ENCODE measurements around the gene CCT7. TPM values are rescaled to one million over a fixed set of nuclear protein-coding genes. Genes with fewer than 3 reads are reported as not detected.

Gene CCT7
- total RNA-seq, 2 donors from 2014 or later = 417 to 436 TPM

DNA sequence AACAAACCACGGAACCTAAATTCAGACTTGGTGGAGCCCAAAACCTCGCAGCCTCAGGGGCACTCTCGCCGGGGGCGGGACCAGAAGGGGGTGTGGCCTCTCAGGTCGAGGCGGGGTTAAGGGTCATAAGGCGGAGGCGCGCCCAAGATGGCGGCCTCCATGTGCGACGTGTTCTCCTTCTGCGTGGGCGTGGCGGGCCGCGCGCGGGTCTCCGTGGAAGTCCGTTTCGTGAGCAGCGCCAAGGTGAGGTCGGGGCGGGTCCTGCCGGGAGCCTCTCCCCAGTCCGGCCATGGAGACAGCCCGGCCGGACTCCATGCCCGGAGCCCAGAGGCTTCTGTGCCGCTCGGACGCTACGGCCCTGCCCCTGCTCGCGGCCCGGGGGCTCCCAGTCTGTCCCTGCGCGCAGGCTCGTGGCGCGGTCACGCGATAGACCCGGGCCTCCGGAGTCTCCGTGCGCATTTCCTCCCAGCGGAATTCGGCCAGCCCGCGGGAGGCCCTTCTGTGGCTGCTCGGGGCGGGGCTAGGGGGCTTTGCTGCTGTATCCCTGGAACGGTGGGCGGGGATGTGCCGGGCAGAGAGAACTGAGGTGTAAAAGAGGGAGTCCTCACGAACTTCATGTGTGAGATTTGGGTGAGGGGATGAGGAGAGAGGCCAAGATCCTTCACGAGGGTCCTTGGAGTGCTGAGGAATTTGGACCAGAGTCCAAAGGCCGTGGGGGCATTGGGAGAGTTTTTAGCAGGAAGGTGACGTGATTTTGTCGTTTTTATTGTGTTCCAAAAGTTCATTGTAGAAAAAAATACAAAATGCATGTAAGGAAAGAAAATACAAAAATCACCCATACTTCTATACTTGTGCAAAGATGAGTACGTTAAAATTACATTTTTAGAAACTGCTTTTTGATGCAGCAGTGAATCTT, 19.7 kb upstream of the CCT7 start, which contains the start of gene SMYD5:
Gene SMYD5 (plus strand): TSS at position 126 of the 916 bp plus-strand sequence. CDS start 22 bp downstream, at position 148.
- H3K4me3 Mint-ChIP-seq = peak within 1 kb of the TSS; percentile 96
- peaks cover 0 to 5% of the 10 kb centered on the region in 2 donors for H3K27me3 Mint-ChIP-seq
- ATAC-seq (peak; percentile 95 to 97), DNase-seq (ENCODE audit: low spot score) (peak; percentile 93)
- H3K9me3 Mint-ChIP-seq = no peaks in the 10 kb centered on the region
- H3K36me3 Mint-ChIP-seq = no peaks in the 10 kb centered on the region
- peak within 1 kb of the TSS; percentile 85 to 90 for H3K27ac Mint-ChIP-seq
- peaks cover 21 to 30% of the 10 kb centered on the region in 2 donors for H3K4me1 Mint-ChIP-seq (ENCODE audit: low read depth in 2 of 2)

DNA sequence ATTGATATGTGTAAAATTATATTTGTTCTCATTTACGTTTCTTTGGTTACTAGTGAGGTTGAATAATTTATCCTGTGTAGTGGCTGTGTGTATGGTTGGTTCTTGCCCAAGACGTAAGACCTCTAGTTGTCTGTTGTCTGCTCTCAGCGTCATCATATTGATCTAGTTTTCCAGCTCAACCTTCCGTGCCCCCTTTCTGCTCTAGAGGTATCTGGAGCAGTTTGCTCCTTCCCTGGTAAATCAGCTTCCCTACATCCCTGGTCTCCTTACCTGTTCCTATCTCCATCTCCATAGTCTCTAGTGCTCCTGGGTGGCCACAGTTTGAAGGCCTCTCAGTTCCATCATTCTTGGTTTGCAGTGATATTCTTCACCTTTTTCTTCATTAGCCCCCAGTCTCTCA, 18.9 kb upstream of the CCT7 start:
- ATAC-seq = no peak
- H3K4me3 Mint-ChIP-seq = peak overlapping the region; percentile 96
- H3K4me1 Mint-ChIP-seq (ENCODE audit: low read depth in 2 of 2) = peaks cover 21 to 30% of the 10 kb centered on the region in 2 donors
- no peaks in the 10 kb centered on the region for H3K36me3 Mint-ChIP-seq
- H3K27ac Mint-ChIP-seq = peak overlapping the region; percentile 15 to 90
- H3K27me3 Mint-ChIP-seq = no peaks in the 10 kb centered on the region
- H3K9me3 Mint-ChIP-seq = no peaks in the 10 kb centered on the region
- no peak for DNase-seq (ENCODE audit: low spot score)

GRCh38 chr2:73217160-73217559, 16.9 kb upstream of the CCT7 start:
- no peak overlapping the region for H3K27ac Mint-ChIP-seq
- ATAC-seq = no peak

DNA sequence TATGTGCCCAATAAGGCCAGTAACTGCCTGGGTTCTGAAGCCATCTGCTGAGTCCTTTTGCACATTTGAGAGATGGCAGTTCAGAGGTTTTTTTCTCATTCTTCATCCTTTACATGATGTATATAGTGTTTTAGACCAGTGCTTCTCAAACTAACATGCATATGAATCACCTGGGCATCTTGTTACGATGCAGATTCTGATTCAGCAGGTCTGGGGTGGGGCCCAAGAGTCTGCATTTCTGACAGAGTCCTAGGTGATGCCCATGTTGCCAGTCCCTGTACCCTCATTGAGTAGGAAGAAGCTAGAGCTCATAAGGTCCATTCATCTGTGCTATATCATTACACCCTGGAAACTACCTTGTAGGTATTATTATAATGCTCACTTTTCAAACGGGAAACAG, 16.3 kb upstream of the CCT7 start:
- no peak for ATAC-seq
- Mint-ChIP-seq H3K4me3 (no peak overlapping the region), H3K27me3 (no peaks in the 10 kb centered on the region), H3K36me3 (peaks cover 4% of the 10 kb centered on the region), H3K27ac (no peak overlapping the region), H3K9me3 (no peaks in the 10 kb centered on the region), H3K4me1 (ENCODE audit: low read depth in 2 of 2) (peaks cover 21 to 25% of the 10 kb centered on the region in 2 donors)
- DNase-seq (ENCODE audit: low spot score) = no peak

More at GRCh38 chr2:73217160-73217559, 16.9 kb upstream of the CCT7 start:
- DNase-seq (ENCODE audit: low spot score) = no peak
- no peaks in the 10 kb centered on the region for H3K27me3 Mint-ChIP-seq
- peaks cover 4% of the 10 kb centered on the region for H3K36me3 Mint-ChIP-seq
- no peaks in the 10 kb centered on the region for H3K9me3 Mint-ChIP-seq
- H3K4me3 Mint-ChIP-seq = no peak overlapping the region
- H3K4me1 Mint-ChIP-seq (ENCODE audit: low read depth in 2 of 2) = peaks cover 21 to 30% of the 10 kb centered on the region in 2 donors

DNA sequence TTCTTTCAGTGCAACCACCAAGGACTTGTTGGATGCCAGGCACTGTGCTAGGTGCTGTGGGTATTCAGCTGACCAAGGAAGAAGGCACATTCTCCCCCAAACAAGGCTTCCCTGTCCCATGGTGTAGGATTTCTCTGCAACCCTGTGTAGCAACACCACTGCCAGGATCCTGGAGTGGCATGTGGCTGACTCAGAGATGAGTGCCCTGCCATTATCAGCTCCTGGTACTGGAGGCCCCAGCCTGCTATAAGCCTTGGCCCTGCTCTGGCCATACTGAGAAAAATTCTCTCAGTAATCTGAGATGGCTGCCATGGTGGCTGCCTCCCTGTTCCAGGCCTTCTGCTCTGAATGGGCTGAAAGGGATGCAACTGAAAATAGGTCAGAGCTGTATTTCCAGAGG, 15.8 kb upstream of the CCT7 start:
- no peaks in the 10 kb centered on the region for H3K9me3 Mint-ChIP-seq

GRCh38 chr2:73223821-73224220, 10.3 kb upstream of the CCT7 start:
- no peaks in the 10 kb centered on the region for H3K27me3 Mint-ChIP-seq
- H3K9me3 Mint-ChIP-seq = no peaks in the 10 kb centered on the region
- peaks cover 4% of the 10 kb centered on the region for H3K36me3 Mint-ChIP-seq
- no peak overlapping the region for H3K27ac Mint-ChIP-seq
- H3K4me1 Mint-ChIP-seq (ENCODE audit: low read depth in 2 of 2) = no peaks in the 10 kb centered on the region
- DNase-seq (ENCODE audit: low spot score) (no peak), ATAC-seq (no peak)
- no peak overlapping the region for H3K4me3 Mint-ChIP-seq

More for the DNA sequence above, 15.8 kb upstream of the CCT7 start:
- Mint-ChIP-seq H3K27me3 (no peaks in the 10 kb centered on the region), H3K36me3 (peaks cover 4% of the 10 kb centered on the region), H3K4me3 (no peak overlapping the region), H3K27ac (no peak overlapping the region), H3K4me1 (ENCODE audit: low read depth in 2 of 2) (peaks cover 19 to 23% of the 10 kb centered on the region in 2 donors)
- DNase-seq (ENCODE audit: low spot score) (no peak), ATAC-seq (no peak)

DNA sequence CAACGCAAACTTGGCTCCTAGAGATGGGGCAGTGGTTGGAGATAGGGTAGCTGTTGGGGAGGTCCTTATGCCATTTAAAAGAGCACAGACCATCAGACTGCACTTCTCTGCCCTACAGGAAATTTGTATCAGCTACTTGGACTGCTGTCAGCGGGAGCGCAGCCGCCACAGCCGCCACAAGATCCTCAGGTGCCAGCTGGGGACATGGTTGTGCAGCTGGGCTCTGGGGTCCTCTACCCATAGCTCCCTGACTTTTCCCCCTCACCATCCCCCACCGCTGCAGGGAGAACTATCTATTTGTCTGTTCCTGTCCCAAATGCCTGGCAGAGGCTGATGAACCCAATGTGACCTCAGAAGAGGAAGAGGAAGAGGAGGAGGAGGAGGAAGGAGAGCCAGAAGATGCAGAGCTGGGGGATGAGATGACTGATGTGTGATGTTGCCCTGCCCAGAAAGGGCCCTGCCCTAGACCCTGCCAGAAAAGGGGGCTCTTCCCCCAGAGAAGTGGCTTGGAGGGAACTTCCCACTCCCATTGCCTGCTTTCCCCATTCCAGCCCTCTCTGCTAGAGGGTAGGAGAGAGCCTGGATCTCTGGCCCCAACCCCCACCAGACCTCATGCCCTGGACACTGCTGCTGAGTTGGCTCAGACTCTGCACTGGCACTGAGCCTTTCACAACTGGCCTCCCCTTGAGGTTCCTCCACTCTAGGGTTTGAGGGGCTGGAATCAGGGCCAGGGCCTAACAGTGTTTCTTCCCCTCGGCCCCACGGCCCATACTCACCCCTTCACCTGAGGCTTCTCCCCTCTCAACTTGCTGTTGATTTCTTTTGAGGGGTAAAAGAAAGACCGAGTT, 8.4 kb upstream of the CCT7 start:
- Mint-ChIP-seq H3K36me3 (peaks cover 2% of the 10 kb centered on the region), H3K9me3 (no peaks in the 10 kb centered on the region), H3K4me3 (no peak overlapping the region), H3K27me3 (no peaks in the 10 kb centered on the region), H3K27ac (no peak overlapping the region), H3K4me1 (ENCODE audit: low read depth in 2 of 2) (no peaks in the 10 kb centered on the region)
- DNase-seq (ENCODE audit: low spot score) = no peak
- no peak for ATAC-seq

- Mint-ChIP-seq H3K27ac (no peak overlapping the region), H3K4me3 (no peak overlapping the region), H3K4me1 (ENCODE audit: low read depth in 2 of 2) (no peaks in the 10 kb centered on the region), H3K9me3 (no peaks in the 10 kb centered on the region), H3K36me3 (no peaks in the 10 kb centered on the region), H3K27me3 (no peaks in the 10 kb centered on the region)
- ATAC-seq = no peak
- no peak for DNase-seq (ENCODE audit: low spot score)
Observed at GRCh38 chr2:73227086-73227485, 7.0 kb upstream of the CCT7 start.

DNA sequence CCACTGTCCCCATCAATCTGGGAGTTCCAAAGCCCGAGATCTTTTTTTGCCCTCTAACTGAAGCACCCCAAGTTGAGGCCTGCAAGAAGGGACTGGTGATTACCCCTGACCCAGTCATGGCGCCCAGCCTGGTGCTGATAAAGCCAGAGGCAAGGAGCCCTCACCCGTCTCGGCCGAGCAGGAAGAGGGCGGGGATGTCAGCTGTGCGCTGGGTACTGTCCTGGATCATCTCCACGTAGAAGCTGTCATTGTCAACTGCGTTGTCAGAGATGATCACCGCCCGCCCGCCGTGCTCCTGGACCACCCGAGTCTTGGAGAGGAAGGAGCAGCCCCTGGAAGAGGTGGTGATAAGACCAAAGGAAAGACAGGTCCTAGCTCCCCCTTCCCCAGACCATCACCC, 5.5 kb upstream of the CCT7 start:
- no peaks in the 10 kb centered on the region for H3K9me3 Mint-ChIP-seq
- H3K4me1 Mint-ChIP-seq (ENCODE audit: low read depth in 2 of 2) = peaks cover 3 to 10% of the 10 kb centered on the region in 2 donors
- DNase-seq (ENCODE audit: low spot score) (no peak), ATAC-seq (no peak)
- H3K36me3 Mint-ChIP-seq = no peaks in the 10 kb centered on the region
- no peak overlapping the region for H3K27ac Mint-ChIP-seq
- H3K4me3 Mint-ChIP-seq = no peak overlapping the region
- H3K27me3 Mint-ChIP-seq = no peaks in the 10 kb centered on the region

DNA sequence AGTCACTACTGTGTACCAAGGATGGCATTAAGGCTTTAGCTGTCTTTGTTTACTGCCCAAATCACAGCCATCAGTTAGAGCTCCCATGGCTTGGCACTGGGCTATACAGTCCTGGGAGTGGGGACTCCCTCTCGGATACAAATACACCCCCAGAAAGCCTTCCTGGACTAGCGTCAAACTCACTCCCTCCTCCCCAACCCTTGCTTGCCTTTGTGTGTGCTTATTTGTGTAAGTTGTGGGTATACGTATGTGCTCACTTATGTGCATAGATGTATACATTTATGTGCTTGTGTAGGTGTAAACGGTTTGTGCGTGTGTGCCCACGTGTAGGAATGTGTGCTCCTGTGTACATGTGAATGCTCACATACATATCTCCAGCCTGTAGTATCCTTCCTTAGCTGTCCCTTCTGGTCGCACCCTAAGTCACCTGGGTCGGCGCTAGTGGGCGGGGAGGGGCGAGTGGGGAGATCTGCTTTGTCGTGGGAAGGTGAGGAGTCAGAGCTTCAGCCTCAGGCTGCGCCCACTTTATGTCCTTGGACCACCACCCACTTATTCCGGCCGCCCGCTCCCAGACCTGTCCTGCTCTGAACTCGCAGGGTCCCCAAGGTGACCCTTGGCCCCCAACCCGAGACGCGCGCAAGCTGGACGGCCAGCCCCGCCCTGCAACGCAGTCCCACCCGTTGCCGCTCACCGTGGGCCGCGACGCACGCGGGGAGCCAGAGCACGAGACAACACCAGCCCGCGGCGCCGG, 1.5 kb upstream of the CCT7 start:
- H3K27me3 Mint-ChIP-seq = no peaks in the 10 kb centered on the region
- H3K36me3 Mint-ChIP-seq = peaks cover 18% of the 10 kb centered on the region
- ATAC-seq (no peak), DNase-seq (ENCODE audit: low spot score) (peak; percentile 64)
- H3K4me1 Mint-ChIP-seq (ENCODE audit: low read depth in 2 of 2) = peaks cover 26 to 42% of the 10 kb centered on the region in 2 donors
- H3K4me3 Mint-ChIP-seq = peak overlapping the region; percentile 98
- H3K27ac Mint-ChIP-seq = peak overlapping the region; percentile 88 to 90
- no peaks in the 10 kb centered on the region for H3K9me3 Mint-ChIP-seq

- peak; percentile 99 for DNase-seq (ENCODE audit: low spot score)
- ATAC-seq = peak; percentile 93 to 95
- H3K27me3 Mint-ChIP-seq = no peaks in the 10 kb centered on the region
Observed at GRCh38 chr2:73233154-73233931, 765 bp upstream of the CCT7 start, which contains the start of gene PRADC1. Gene PRADC1, minus strand, starts transcription at chr2:73233239. Its CDS starts 79 bp downstream, at chr2:73233160.

GRCh38 chr2:73235315-73236028, 1.4 kb downstream of the CCT7 start:
- no peak for ATAC-seq
- Mint-ChIP-seq H3K27ac (peak overlapping the region; percentile 88 to 90), H3K9me3 (no peaks in the 10 kb centered on the region), H3K4me3 (peak overlapping the region; percentile 98), H3K4me1 (ENCODE audit: low read depth in 2 of 2) (peaks cover 36 to 47% of the 10 kb centered on the region in 2 donors), H3K27me3 (no peaks in the 10 kb centered on the region), H3K36me3 (peaks cover 18% of the 10 kb centered on the region)
- no peak for DNase-seq (ENCODE audit: low spot score)

More at GRCh38 chr2:73233154-73233931, 765 bp upstream of the CCT7 start, which contains the start of gene PRADC1:
- peak within 1 kb of the TSS; percentile 98 for H3K4me3 Mint-ChIP-seq
- peaks cover 28 to 44% of the 10 kb centered on the region in 2 donors for H3K4me1 Mint-ChIP-seq (ENCODE audit: low read depth in 2 of 2)
- no peaks in the 10 kb centered on the region for H3K9me3 Mint-ChIP-seq
- peak within 1 kb of the TSS; percentile 88 to 90 for H3K27ac Mint-ChIP-seq
- peaks cover 18% of the 10 kb centered on the region for H3K36me3 Mint-ChIP-seq
